ENCODE measurements around the gene CAMK4. TPM values are rescaled to one million over a fixed set of nuclear protein-coding genes. Genes with fewer than 3 reads are reported as not detected.

CAMK4 gene
- total and polyA plus RNA-seq, 9 of the 15 experiments (the other 6 are each of a cell fraction or from before 2014, with no cell fraction given) = 0.35 TPM; not detected in 8

DNA sequence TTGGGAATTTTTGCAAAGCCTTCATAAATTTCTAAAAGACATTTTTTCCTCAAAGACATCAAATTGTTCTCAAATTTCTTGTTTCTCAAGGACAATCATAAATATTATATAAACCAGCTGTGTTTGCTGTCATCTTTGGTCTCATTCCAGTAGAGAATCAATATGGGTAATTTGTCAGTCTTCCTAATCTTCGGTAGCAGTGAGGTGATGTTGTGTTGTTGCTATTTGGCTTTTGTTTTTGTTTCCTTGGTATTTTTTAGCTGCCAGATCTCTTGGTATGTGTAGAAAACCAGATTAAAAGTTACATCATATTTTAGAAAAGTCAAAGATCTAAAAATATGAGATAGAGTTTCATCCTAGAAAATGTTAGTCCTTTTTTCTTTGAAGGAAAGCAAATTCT, 87.5 kb downstream of the CAMK4 start:
- in situ Hi-C loops (cut with MboI) = no loop called here
- Histone ChIP-seq H3K27me3 (ENCODE audit: control insufficient read depth in 2 of 2, insufficient read depth in 2 of 2, low read length in 2 of 2) (no peaks in the 10 kb centered on the region), H3K9ac (ENCODE audit: insufficient read depth in 1 of 2, low read depth in 2 of 2, low read length in 2 of 2) (no peak overlapping the region), H2AFZ (ENCODE audit: low read depth, low read length) (no peak overlapping the region), H3K36me3 (ENCODE audit: control insufficient read depth, insufficient read depth, low read length) (no peaks in the 10 kb centered on the region), H3K9me1 (ENCODE audit: control insufficient read depth, insufficient read depth, low read length) (no peaks in the 10 kb centered on the region), H3K9me3 (replicated peaks; ENCODE audit: control insufficient read depth, insufficient read depth, low read depth, low read length) (0 out of 2 replicates have a peak, but pooled peaks cover 3% of the 10 kb centered on the region), H3K4me2 (ENCODE audit: insufficient read depth, low read length) (no peak overlapping the region), H3K4me3 (no peak overlapping the region), H3K79me2 (ENCODE audit: control insufficient read depth, insufficient read depth, low read length) (no peaks in the 10 kb centered on the region), H4K20me1 (replicated peaks; ENCODE audit: control insufficient read depth, insufficient read depth, low read length) (no peaks in the 10 kb centered on the region), H3K27ac (ENCODE audit: extremely low read depth, low read depth, low read length) (no peak overlapping the region), H3K4me1 (replicated peaks in 1 of 2; ENCODE audit: control insufficient read depth in 2 of 2, insufficient read depth in 2 of 2, low read length in 2 of 2) (no peaks in the 10 kb centered on the region)
- 10% methylated on average over 1 of the region's 1 CpG for WGBS (ENCODE audit: insufficient coverage, low coverage, missing lambda C conversion rate)
- BruUV-seq (replicated peaks) = no TSS peak
- no peak for FAIRE-seq
- intact Hi-C loops (cut with micrococcal nuclease) = no loop called here
- TF ChIP-seq ZNF586 (CRISPR knock-in tag; conservative IDR thresholded peaks at IDR 0.05) (no peak), PTRF (tag; IDR thresholded peaks at IDR 0.05) (no peak), ELK1 (CRISPR knock-in tag; IDR thresholded peaks at IDR 0.05) (no peak), NR2F6 (CRISPR knock-in tag; IDR thresholded peaks at IDR 0.05) (no peak), TFAM (CRISPR knock-in tag; conservative IDR thresholded peaks at IDR 0.05) (no peak), CAMTA2 (CRISPR knock-in tag; conservative IDR thresholded peaks at IDR 0.05) (no peak), SMARCA5 (IDR thresholded peaks at IDR 0.05) (no peak), BCL6 (CRISPR knock-in tag; IDR thresholded peaks at IDR 0.05) (no peak), RNF219 (CRISPR knock-in tag; IDR thresholded peaks at IDR 0.05) (no peak)
- ChIA-PET CTCF (ENCODE audit: low intra/inter-chr PET ratio) (no interaction called here), POLR2A (no interaction called here)
- no peak for DNase-seq (ENCODE audit: extremely low read depth in 1 of 4, low spot score in 3 of 4)
- ATAC-seq = no peak
